Measurements from ENCODE around the gene DMXL1. TPM values are rescaled to one million over a fixed set of nuclear protein-coding genes. Genes with fewer than 3 reads are reported as not detected.

The DMXL1 gene
- total RNA-seq, 3 donors from 2014 or later (not counting 1 experiment from before 2014, with no cell fraction given) = 36.7 to 43.0 (median 39.9) TPM

GRCh38 chr5:119022773-119023172, 48.1 kb upstream of the DMXL1 start:
- H3K36me3 ChIP-seq (ENCODE audit: control insufficient read depth, insufficient read depth, low read length) = no peaks in the 10 kb centered on the region
- peaks cover 2% of the 10 kb centered on the region for H3K4me1 ChIP-seq (ENCODE audit: control insufficient read depth, insufficient read depth, low read length)
- Mint-ChIP-seq H3K9me3 (no peaks in the 10 kb centered on the region), H3K4me3 (no peak overlapping the region), H3K27me3 (ENCODE audit: low read depth in 2 of 2) (no peaks in the 10 kb centered on the region), H3K4me1 (no peaks in the 10 kb centered on the region), H3K27ac (no peak overlapping the region), H3K36me3 (no peaks in the 10 kb centered on the region)
- TF ChIP-seq, protein P1, sequence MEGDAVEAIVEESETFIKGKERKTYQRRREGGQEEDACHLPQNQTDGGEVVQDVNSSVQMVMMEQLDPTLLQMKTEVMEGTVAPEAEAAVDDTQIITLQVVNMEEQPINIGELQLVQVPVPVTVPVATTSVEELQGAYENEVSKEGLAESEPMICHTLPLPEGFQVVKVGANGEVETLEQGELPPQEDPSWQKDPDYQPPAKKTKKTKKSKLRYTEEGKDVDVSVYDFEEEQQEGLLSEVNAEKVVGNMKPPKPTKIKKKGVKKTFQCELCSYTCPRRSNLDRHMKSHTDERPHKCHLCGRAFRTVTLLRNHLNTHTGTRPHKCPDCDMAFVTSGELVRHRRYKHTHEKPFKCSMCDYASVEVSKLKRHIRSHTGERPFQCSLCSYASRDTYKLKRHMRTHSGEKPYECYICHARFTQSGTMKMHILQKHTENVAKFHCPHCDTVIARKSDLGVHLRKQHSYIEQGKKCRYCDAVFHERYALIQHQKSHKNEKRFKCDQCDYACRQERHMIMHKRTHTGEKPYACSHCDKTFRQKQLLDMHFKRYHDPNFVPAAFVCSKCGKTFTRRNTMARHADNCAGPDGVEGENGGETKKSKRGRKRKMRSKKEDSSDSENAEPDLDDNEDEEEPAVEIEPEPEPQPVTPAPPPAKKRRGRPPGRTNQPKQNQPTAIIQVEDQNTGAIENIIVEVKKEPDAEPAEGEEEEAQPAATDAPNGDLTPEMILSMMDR (IDR thresholded peaks at IDR 0.05) = no peak
- intact Hi-C loops (cut with micrococcal nuclease) = loop anchor here (1.0 kb wide), 1 partner anchor 390 kb away; no protein-coding TSS in a partner anchor
- H3K9me3 ChIP-seq (ENCODE audit: control insufficient read depth, insufficient read depth, low read length) = no peaks in the 10 kb centered on the region
- H3K27me3 ChIP-seq (ENCODE audit: control insufficient read depth, insufficient read depth, low read length) = no peaks in the 10 kb centered on the region
- 40% methylated on average over 1 of the region's 1 CpG for WGBS (ENCODE audit: insufficient coverage)
- no peak overlapping the region for H3K4me3 ChIP-seq (ENCODE audit: low read length)
- H3K27ac ChIP-seq (ENCODE audit: low read length) = no peak overlapping the region
- DNase-seq (no peak), ATAC-seq (no peak)

DNA sequence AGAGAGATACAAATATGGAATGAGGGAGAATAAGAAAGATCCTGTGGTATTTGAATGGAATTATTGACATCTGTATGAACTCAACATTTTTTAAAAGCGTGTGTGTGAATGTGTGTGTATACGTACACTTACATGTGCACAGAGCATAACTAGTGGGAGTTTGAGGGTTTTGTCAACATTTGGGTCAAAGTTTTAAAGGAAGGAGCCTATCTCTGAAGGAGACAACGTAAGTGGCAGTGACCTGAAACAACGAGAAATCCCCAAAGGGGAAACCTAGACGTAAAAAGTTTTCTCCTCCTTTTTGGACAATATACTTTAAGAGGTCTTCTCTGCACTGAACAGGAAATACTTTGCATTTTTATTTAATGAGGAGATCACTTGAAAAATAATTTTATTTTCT, 42.3 kb upstream of the DMXL1 start:
- no peaks in the 10 kb centered on the region for H3K9me3 Mint-ChIP-seq
- no peaks in the 10 kb centered on the region for H3K27me3 Mint-ChIP-seq (ENCODE audit: low read depth in 2 of 2)
- Histone ChIP-seq H3K4me3 (ENCODE audit: low read length) (no peak overlapping the region), H3K27me3 (ENCODE audit: control insufficient read depth, insufficient read depth, low read length) (no peaks in the 10 kb centered on the region), H3K4me1 (ENCODE audit: control insufficient read depth, insufficient read depth, low read length) (peaks cover 4% of the 10 kb centered on the region), H3K36me3 (ENCODE audit: control insufficient read depth, insufficient read depth, low read length) (no peaks in the 10 kb centered on the region), H3K9me3 (ENCODE audit: control insufficient read depth, insufficient read depth, low read length) (no peaks in the 10 kb centered on the region), H3K27ac (ENCODE audit: low read length) (no peak overlapping the region)
- H3K27ac Mint-ChIP-seq = no peak overlapping the region
- TF ChIP-seq, protein P1 (IDR thresholded peaks at IDR 0.05) = no peak
- peaks cover 13 to 15% of the 10 kb centered on the region in 2 donors for H3K4me1 Mint-ChIP-seq
- ATAC-seq (no peak), DNase-seq (no peak)
- H3K4me3 Mint-ChIP-seq = no peak overlapping the region
- no peaks in the 10 kb centered on the region for H3K36me3 Mint-ChIP-seq
- WGBS (ENCODE audit: insufficient coverage) = 81% methylated on average over 5 of the region's 5 CpGs
- intact Hi-C loops (cut with micrococcal nuclease) = no loop called here

DNA sequence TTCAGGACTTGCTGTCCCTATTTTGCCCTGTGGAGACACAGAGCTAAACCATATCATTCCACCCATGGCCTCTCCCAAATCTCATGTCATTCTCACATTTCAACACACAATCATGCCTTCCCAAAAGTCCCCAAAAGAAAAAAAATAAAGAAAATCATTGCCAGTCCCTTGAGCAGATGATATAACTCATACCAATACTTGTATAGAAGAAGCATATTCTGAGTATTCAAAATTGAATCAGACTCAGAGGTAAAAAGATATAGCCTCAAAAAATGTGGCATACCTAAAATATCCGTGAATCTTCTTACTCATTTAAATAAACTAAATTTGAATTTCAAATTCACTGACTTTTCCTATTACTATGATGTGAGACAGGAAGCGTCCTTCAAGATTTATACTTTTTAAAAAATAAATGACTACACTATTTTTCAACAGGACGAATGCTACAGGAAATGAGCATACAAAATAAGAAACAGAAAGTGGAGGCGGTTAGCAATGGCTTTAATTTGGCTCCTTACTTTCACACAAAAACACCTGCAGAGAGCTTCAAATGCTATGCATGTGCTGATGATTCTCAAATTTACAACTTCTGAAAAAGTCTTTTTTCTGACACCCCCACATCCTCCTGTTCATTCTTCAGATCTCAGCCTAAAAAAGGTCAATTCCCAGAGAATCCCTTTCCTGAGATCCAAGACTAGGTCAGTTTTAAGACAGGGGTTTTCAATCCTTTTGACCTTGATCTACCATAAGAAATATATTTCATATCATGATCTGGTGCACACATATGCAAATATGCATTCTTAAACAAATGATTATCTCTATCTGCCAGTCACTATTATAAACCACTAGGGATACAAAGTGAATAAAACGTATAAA, 39.6 kb upstream of the DMXL1 start:
- H3K4me1 ChIP-seq (ENCODE audit: control insufficient read depth, insufficient read depth, low read length) = peaks cover 4% of the 10 kb centered on the region
- H3K27me3 Mint-ChIP-seq (ENCODE audit: low read depth in 2 of 2) = no peaks in the 10 kb centered on the region
- H3K4me3 ChIP-seq (ENCODE audit: low read length) = no peak overlapping the region
- H3K27ac Mint-ChIP-seq = peak overlapping the region; percentile 5 to 11
- intact Hi-C loops (cut with micrococcal nuclease) = no loop called here
- TF ChIP-seq, protein P1 (IDR thresholded peaks at IDR 0.05) = no peak
- no peaks in the 10 kb centered on the region for H3K36me3 Mint-ChIP-seq
- no peaks in the 10 kb centered on the region for H3K9me3 Mint-ChIP-seq
- peak in 1 of 2 donors; percentile 30 for DNase-seq
- peaks cover 13 to 15% of the 10 kb centered on the region in 2 donors for H3K4me1 Mint-ChIP-seq
- peak overlapping the region; percentile 22 for H3K27ac ChIP-seq (ENCODE audit: low read length)
- 18% methylated on average over 4 of the region's 5 CpGs for WGBS (ENCODE audit: insufficient coverage)
- H3K36me3 ChIP-seq (ENCODE audit: control insufficient read depth, insufficient read depth, low read length) = no peaks in the 10 kb centered on the region
- no peaks in the 10 kb centered on the region for H3K9me3 ChIP-seq (ENCODE audit: control insufficient read depth, insufficient read depth, low read length)
- H3K27me3 ChIP-seq (ENCODE audit: control insufficient read depth, insufficient read depth, low read length) = no peaks in the 10 kb centered on the region
- H3K4me3 Mint-ChIP-seq = no peak overlapping the region
- no peak for ATAC-seq
